ENCODE data around the gene SETMAR.

SETMAR gene

GRCh38 chr3:4362523-4362922 lies 59.4 kb downstream of the SETMAR start:
- TF ChIP-seq POLR2AphosphoS5 (IDR thresholded peaks at IDR 0.05; ENCODE audit: borderline replicate concordance, low read depth, low read length) (no peak), FOXP2 (optimal IDR thresholded peaks at IDR 0.05; ENCODE audit: control extremely low read depth, extremely low read length, insufficient read depth) (no peak), EZH2 (IDR thresholded peaks at IDR 0.05) (no peak)
- no peak for DNase-seq (ENCODE audit: low read depth, low spot score)
- no peaks in the 10 kb centered on the region for H3K9me3 ChIP-seq (ENCODE audit: low read depth, low read length)
- no peak overlapping the region for H3K27ac ChIP-seq
- H3K9ac ChIP-seq (ENCODE audit: insufficient read length), result no peak overlapping the region
- no peak overlapping the region for H3K4me3 ChIP-seq
- H3K36me3 ChIP-seq (ENCODE audit: insufficient read depth, low read length), result no peaks in the 10 kb centered on the region

All from SK-N-MC (cell line).